ENCODE data around the gene BET1L.
"Not testable (repeated sequence)": the region's sequence is repeated elsewhere in the genome, so short reads cannot be mapped to it uniquely, and the experiment has no call there.

Gene BET1L

DNA sequence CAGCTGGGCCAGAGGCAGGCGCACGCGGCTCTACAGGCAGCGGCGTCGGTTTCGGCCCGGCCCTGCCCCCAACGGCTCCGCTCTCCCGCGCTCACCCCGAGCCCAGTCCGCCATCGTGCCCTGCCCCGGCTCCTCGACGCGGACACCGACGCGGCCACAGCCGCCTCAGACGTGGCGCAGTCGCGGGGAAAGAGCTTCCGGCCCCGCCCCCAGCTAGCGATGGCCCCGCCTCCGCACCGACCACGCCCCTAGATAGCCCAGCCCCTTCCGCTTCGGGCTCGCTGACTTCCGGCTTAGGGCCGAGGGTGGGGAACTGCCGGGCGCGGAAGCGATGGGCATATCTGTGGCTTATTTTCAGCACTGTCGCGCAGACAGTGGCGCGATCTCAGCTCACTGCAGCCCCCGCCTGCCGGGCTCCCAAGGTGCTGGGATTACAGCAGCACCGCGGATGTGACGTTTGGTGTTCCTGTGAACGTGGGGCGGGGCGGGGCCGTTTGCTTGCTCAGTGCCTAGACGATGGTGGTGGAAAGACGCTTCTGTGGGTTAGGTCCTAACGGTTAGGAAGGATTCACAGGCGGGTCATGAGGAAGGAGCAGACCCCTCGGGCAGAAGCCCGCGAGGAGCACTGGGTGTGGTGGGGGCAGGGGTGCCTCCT, at the start of gene BET1L, which contains the start of gene RIC8A:
TSS of gene BET1L (minus strand) at position 192 of the 655 bp plus-strand sequence. CDS start at position 114, 78 bp downstream.
TSS of gene RIC8A (plus strand) at position 501 of the 655 bp plus-strand sequence. CDS start 1,147 bp downstream, outside the sequence.
- DNase-seq (ENCODE audit: low read depth in 3 of 3): peak; percentile 88 to 94 (median 94)

GRCh38 chr11:255816-256215, 48.6 kb upstream of the BET1L start:
- no peak for DNase-seq (ENCODE audit: low read depth in 3 of 3)

GRCh38 chr11:255176-255575, 48.0 kb upstream of the BET1L start:
- DNase-seq (ENCODE audit: low read depth in 3 of 3): no peak

DNA sequence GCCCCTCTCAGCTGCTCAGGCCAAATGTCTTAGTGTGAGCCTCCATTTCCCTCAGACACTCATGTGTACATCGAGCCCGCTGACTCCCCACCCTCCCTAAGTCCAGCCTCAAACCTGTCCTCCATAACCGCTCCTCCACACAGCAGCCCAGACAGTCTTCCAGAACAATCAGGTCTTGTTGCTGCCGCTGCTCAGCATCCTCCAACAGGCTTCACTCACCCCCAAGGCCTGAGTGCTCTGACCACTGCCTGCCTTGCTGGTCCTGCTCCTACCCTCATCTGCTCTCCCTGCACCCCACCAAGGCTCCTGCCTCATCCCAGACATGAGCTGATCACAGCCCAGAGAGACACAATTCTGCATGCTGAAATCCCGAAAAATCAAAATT, 46.7 kb upstream of the BET1L start:
- DNase-seq (ENCODE audit: low read depth in 3 of 3): no peak

DNA sequence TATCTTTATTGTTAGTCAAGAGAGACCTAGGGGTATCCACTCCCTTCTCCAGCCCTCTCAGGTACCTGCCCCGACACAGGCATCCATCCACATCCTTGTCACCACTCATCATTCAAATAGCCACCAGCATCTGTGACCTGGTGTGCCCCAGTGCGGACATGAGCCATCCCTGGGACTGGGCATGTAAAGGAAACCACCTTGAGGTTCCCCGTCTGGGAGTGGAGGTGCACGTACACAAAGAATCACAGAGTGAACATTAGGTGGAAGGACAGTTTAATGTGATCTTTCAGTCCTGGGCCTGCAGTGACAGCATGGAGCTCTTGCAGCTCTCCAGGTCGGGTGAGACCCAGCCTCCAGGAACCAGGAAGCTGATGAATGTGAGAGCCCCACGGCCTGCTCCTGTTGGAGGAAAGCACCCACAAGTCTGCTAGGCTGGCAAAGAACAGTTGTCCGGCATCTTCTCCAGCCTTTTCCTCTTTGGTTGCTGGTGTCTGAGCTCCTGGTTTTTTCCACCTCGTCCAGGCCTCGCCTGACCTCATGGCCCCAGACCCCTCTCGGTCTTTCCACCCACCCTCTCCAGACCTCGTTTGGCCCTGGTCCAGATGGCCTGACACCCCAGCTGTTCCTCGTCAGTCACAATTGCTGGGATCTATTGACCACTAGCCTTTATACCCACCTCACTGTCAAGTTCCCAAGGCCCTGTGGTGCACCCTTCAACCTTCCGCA, 46.1 kb upstream of the BET1L start:
- DNase-seq (ENCODE audit: low read depth in 3 of 3): no peak

DNA sequence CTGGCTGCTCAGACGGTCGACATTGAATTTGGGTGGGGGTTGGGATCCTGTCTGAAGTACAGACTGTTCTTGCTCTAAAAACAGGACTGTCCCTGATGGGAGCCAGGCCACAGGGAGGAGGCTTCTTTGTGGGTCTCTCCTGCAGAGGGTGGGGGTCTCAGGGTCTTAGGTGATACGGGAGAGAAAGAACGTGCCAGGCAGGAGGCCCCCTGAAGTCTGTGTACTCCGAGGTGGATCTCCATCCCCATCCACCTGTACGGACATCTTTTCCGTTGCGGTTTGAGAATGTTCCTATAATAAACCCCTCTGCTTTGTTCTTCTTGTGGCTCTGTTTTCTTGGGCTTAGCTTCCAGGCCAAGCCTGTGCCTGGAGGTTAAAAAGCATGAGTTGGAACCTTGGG, 45.5 kb upstream of the BET1L start:
- no peak for DNase-seq (ENCODE audit: low read depth in 3 of 3)

DNA sequence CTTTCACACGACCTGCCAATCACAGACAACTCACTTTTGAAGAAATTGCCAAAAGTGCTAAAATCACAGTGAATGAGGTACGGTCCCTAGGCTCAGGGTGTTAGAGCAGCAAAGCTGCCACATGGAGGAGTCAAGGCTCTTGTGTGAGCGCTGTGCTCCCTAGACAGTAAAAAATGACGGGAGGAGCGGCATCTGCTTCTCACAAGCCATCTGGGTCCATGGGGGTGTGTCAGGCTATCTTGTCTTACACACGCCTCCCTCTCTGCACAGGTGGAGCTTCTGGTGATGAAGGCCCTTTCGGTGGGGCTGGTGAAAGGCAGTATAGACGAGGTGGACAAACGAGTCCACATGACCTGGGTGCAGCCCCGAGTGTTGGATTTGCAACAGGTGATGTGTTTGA, 44.4 kb upstream of the BET1L start:
- DNase-seq (ENCODE audit: low read depth in 3 of 3): no peak

- peak; percentile 44 to 65 (median 59) for DNase-seq (ENCODE audit: low read depth in 3 of 3)
Measured at GRCh38 chr11:250740-251299, 43.6 kb upstream of the BET1L start.

DNA sequence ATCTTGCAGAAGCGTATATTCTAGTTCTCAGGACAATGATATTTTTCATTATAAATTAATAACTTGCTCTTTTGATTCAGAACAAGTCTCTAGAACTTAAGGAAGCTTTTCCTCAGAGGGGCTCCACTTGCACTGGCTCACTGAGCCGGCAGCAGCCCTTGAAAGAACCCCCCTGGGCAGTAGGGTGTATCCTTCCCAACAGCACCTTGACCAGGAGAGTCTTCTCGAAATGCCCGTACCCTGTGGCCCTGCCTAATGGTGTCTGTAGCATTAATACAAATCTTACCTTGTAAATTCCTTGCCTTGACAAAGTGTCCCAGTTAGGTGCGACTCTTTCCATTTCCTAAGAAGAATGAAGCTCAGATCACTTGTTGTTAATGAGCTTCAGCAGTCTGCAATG, 43.1 kb upstream of the BET1L start:
- no peak for DNase-seq (ENCODE audit: low read depth in 3 of 3)

DNA sequence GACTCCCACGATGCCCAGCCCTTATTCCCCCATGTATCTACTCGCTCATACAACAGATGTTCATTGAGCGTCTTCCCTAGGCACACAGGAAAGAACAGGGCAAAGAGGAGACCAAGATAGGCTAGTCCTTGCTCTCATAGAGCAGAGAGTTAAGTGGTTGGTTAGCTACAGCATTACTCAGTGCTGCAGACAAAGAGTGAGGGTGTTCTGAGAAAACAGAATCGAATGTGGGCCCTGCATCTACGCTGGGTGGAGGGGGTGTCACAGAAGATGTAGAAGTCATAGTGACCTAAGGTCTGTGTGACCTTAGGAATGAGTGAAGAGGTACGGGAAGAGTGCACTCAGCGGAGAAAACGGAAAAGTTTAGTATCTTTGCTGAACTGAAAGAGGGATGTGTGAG, 41.9 kb upstream of the BET1L start:
- DNase-seq (ENCODE audit: low read depth in 3 of 3): no peak

- DNase-seq (ENCODE audit: low read depth in 3 of 3): no peak
Measured at GRCh38 chr11:244376-244775, 37.2 kb upstream of the BET1L start.

GRCh38 chr11:241634-242033, 34.4 kb upstream of the BET1L start:
- DNase-seq (ENCODE audit: low read depth in 3 of 3): no peak

DNA sequence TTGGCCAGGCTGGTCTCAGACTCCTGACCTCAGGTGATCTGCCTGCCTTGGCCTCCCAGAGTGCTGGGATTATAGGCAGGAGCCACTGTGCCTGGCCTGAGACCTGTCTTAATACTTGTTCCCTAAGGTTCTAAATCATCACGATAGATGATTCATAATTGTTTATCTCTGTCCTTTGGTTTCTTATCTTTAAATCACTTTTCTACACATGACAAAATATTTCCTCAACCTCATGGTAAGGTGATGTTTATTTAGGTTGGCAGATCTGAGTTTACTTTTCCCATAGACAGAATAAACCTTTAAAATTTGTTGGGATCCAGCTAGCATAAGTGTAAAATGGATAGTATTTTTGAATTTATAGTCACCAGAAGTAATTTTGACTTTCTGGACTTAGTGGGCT, 33.1 kb upstream of the BET1L start:
- DNase-seq (ENCODE audit: low read depth in 3 of 3): no peak

GRCh38 chr11:238346-238745, 31.1 kb upstream of the BET1L start:
- DNase-seq (ENCODE audit: low read depth in 3 of 3): not testable (repeated sequence)

GRCh38 chr11:236774-237767, 29.9 kb upstream of the BET1L start, which contains the start of gene PSMD13:
TSS of gene PSMD13 (plus strand) at chr11:236976. CDS start at chr11:237050, 74 bp downstream.
- DNase-seq (ENCODE audit: low read depth in 3 of 3): peak; percentile 72 to 75 (median 74)

GRCh38 chr11:235997-236773, 29.0 kb upstream of the BET1L start, which contains the start of gene SIRT3:
TSS of gene SIRT3 (minus strand) at chr11:236342. CDS start at chr11:236328, 14 bp downstream.
- peak; percentile 68 to 79 (median 72) for DNase-seq (ENCODE audit: low read depth in 3 of 3)

DNA sequence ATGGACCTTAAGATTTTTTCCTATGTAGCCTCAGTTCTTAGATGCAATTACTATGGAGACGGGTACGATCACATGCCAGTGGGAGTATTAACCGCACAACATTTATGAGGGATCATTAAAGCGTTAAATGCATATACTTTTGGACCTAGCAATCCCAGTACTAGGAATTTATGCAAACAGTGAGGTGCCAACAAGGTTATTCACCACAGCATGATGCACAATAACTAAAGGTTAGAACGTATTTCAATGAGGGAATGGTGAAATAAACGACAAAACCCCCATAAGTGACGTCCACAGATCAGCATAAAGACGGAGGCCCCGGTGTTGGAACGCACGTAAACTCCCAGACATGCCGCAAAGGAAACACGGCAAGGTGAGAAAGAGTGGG, 28.4 kb upstream of the BET1L start:
- DNase-seq (ENCODE audit: low read depth in 3 of 3): peak in 1 of 3 experiments; percentile 62

DNA sequence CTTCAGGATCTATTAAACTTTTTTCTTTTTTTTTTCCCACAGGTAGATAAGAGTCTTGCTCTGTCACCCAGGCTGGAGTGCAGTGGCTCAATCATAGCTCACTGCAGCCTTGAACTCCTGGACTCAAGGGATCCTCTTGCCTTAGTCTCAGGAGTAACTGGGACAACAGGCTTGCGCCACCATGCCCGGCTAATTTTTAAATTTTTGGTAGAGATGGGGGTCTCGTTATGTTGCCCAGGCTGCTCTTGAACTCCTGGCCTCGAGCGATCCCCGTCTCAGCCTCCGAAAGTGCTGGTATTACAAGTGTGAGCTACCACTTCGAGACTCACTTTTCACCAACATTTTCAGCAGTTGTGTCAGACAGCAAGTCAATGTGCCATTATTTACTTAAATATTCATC, 28.0 kb upstream of the BET1L start:
- DNase-seq (ENCODE audit: low read depth in 3 of 3): no peak

GRCh38 chr11:232783-233565, 25.8 kb upstream of the BET1L start:
- DNase-seq (ENCODE audit: low read depth in 3 of 3): no peak

DNA sequence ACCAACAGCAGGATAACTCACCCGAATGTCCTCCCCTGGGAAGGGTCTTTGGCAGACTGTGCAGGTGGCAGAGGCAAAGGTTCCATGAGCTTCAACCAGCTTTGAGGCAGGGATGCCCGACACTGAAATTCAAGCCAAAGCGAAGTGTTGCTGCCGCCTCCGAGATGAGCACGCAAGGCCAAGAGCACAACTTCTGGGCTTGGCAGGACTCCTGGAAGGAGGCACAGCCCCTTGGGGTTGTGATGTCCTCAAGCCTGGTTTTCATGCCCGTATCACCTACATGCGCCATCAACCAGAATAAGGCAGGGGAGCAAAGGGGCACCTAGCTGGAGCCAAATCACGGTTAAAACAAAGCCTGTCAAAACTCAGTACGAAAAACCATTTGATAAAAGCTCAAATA, 23.2 kb upstream of the BET1L start:
- DNase-seq (ENCODE audit: low read depth in 3 of 3): no peak
